Dermis blood vessel endothelial cell (primary cell): ENCODE results near the gene RAET1L. TPM values are rescaled to one million over a fixed set of nuclear protein-coding genes. Genes with fewer than 3 reads are reported as not detected.
"Not testable (repeated sequence)": the region's sequence is repeated elsewhere in the genome, so short reads cannot be mapped to it uniquely, and the experiment has no call there.

Source experiments
- DNase-seq: peaks from one replicate; pipeline ENCODE4 v3.0.0; 2010
- total RNA-seq: library from RNA; depleted of rRNA; stranded (reverse); fragments of >200 nt; gene quantifications from 2 replicates; pipeline ENCODE4 v1.2.3, GENCODE V29; 2014

RAET1L gene
- total RNA-seq = not detected in 2 replicates

GRCh38 chr6:150025201-150025917 lies at the start of gene RAET1L:
RAET1L (minus strand) TSS chr6:150025532; CDS start chr6:150025471, 61 bp downstream.
- DNase-seq = peak; percentile 50

GRCh38 chr6:150075034-150075421 lies 49.7 kb upstream of the RAET1L start:
- no peak for DNase-seq

- not testable (repeated sequence) for DNase-seq
These were observed 49.2 kb upstream of the RAET1L start for GRCh38 chr6:150074396-150075033.

- peak; percentile 23 for DNase-seq
These were observed 46.9 kb upstream of the RAET1L start for GRCh38 chr6:150072201-150072600.

- no peak for DNase-seq
These were observed 45.0 kb upstream of the RAET1L start for GRCh38 chr6:150070236-150070818.

GRCh38 chr6:150069706-150070105 lies 44.4 kb upstream of the RAET1L start:
- peak; percentile 5 for DNase-seq

GRCh38 chr6:150068720-150069648 lies 43.7 kb upstream of the RAET1L start, which contains the start of gene ULBP3:
ULBP3 (minus strand) TSS chr6:150069121; CDS start chr6:150069066, 55 bp downstream.
- DNase-seq = peak; percentile 96

GRCh38 chr6:150068151-150068550 lies 42.8 kb upstream of the RAET1L start:
- no peak for DNase-seq

GRCh38 chr6:150065083-150065482 lies 39.8 kb upstream of the RAET1L start:
- DNase-seq = no peak

- DNase-seq = no peak
These were observed 38.3 kb upstream of the RAET1L start for GRCh38 chr6:150063640-150064039.

GRCh38 chr6:150059973-150060372 lies 34.6 kb upstream of the RAET1L start:
- DNase-seq = peak; percentile 49

GRCh38 chr6:150058986-150059385 lies 33.7 kb upstream of the RAET1L start:
- no peak for DNase-seq

GRCh38 chr6:150058231-150058792 lies 33.0 kb upstream of the RAET1L start:
- DNase-seq = no peak

- no peak for DNase-seq
These were observed 32.2 kb upstream of the RAET1L start for GRCh38 chr6:150057501-150057951.

- no peak for DNase-seq
These were observed 31.6 kb upstream of the RAET1L start for GRCh38 chr6:150056916-150057315.

- DNase-seq = no peak
These were observed 30.8 kb upstream of the RAET1L start for GRCh38 chr6:150056156-150056555.

GRCh38 chr6:150055131-150055530 lies 29.8 kb upstream of the RAET1L start:
- DNase-seq = no peak

GRCh38 chr6:150053450-150053849 lies 28.1 kb upstream of the RAET1L start:
- no peak for DNase-seq

GRCh38 chr6:150050846-150051245 lies 25.5 kb upstream of the RAET1L start:
- DNase-seq = no peak

- DNase-seq = no peak
These were observed 22.8 kb upstream of the RAET1L start for GRCh38 chr6:150048099-150048498.

- DNase-seq = no peak
These were observed 21.6 kb upstream of the RAET1L start for GRCh38 chr6:150046943-150047342.

GRCh38 chr6:150044621-150045145 lies 19.4 kb upstream of the RAET1L start:
- no peak for DNase-seq
